ENCODE measurements around the gene HTRA2.
"Not testable (repeated sequence)": the region's sequence is repeated elsewhere in the genome, so short reads cannot be mapped to it uniquely, and the experiment has no call there.

The HTRA2 gene

GRCh38 chr2:74482801-74483674 is 46.7 kb upstream of the HTRA2 start, which contains the start of the genes CCDC142 and TTC31:
TSS of gene CCDC142 (minus strand) at chr2:74482998. CDS start at chr2:74482837, 161 bp downstream.
TSS of gene TTC31 (plus strand) at chr2:74483081. CDS start at chr2:74483096, 15 bp downstream.
- Histone ChIP-seq H3K9ac (ENCODE audit: low read length) (peak within 1 kb of the TSS; percentile 80), H3K36me3 (replicated peaks; ENCODE audit: low read depth, low read length) (peaks cover 3% of the 10 kb centered on the region), H2AFZ (ENCODE audit: low read depth, low read length) (peak within 1 kb of the TSS; percentile 87), H3K4me2 (ENCODE audit: low read length) (peak within 1 kb of the TSS; percentile 98), H4K20me1 (ENCODE audit: insufficient read depth, low read length) (no peaks in the 10 kb centered on the region), H3K9me3 (ENCODE audit: insufficient read depth, low read length) (no peaks in the 10 kb centered on the region), H3K4me1 (ENCODE audit: low read length) (peaks cover 8% of the 10 kb centered on the region), H3K4me3 (ENCODE audit: low read length) (peak within 1 kb of the TSS; percentile 99), H3K27ac (ENCODE audit: low read length) (peak within 1 kb of the TSS; percentile 79), H3K79me2 (ENCODE audit: low read length) (peaks cover 22% of the 10 kb centered on the region), H3K27me3 (ENCODE audit: low read depth, low read length) (no peaks in the 10 kb centered on the region)
- TF ChIP-seq EZH2phosphoT487 (IDR thresholded peaks at IDR 0.05; ENCODE audit: low read depth) = no peak
- TF ChIP-seq, protein P1, sequence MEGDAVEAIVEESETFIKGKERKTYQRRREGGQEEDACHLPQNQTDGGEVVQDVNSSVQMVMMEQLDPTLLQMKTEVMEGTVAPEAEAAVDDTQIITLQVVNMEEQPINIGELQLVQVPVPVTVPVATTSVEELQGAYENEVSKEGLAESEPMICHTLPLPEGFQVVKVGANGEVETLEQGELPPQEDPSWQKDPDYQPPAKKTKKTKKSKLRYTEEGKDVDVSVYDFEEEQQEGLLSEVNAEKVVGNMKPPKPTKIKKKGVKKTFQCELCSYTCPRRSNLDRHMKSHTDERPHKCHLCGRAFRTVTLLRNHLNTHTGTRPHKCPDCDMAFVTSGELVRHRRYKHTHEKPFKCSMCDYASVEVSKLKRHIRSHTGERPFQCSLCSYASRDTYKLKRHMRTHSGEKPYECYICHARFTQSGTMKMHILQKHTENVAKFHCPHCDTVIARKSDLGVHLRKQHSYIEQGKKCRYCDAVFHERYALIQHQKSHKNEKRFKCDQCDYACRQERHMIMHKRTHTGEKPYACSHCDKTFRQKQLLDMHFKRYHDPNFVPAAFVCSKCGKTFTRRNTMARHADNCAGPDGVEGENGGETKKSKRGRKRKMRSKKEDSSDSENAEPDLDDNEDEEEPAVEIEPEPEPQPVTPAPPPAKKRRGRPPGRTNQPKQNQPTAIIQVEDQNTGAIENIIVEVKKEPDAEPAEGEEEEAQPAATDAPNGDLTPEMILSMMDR (IDR thresholded peaks at IDR 0.05; ENCODE audit: low read depth, low read length) = peak; percentile 93

DNA sequence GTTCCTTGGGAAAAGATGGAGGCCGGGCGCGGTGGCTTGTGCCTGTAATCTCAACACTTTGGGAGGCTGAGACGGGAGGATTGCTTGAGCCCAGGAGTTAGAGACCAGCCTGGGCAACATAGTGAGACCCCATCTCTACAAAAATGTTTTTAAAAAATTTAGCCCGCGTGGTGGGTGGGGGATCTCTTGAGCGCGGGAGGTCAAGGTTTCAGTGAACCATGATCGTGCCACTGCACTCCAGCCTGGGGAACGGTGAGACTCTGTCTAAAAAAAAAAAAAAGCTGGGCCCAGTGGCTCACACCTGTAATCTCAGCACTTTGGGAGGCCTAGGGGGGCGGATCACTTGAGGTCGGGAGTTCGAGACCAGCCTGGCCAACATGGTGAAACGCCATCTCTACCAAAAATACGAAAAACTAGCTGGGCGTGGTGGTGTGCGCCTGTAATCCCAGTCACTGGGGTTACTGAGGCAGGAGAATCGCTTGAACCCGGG is 46.0 kb upstream of the HTRA2 start:
- H3K27me3 ChIP-seq (ENCODE audit: low read depth, low read length); H4K20me1 ChIP-seq (ENCODE audit: insufficient read depth, low read length); H3K4me1 ChIP-seq (ENCODE audit: low read length); H3K36me3 ChIP-seq (replicated peaks; ENCODE audit: low read depth, low read length); H3K9me3 ChIP-seq (ENCODE audit: insufficient read depth, low read length): not testable (repeated sequence)
- Histone ChIP-seq H3K9ac (ENCODE audit: low read length) (peak overlapping the region; percentile 80), H3K79me2 (ENCODE audit: low read length) (peaks cover 22% of the 10 kb centered on the region), H2AFZ (ENCODE audit: low read depth, low read length) (0 out of 2 replicates have a peak overlapping the region, but pooled peaks have one; percentile 79), H3K4me3 (ENCODE audit: low read length) (peak overlapping the region; percentile 99), H3K4me2 (ENCODE audit: low read length) (peak overlapping the region; percentile 98), H3K27ac (ENCODE audit: low read length) (peak overlapping the region; percentile 79)

DNA sequence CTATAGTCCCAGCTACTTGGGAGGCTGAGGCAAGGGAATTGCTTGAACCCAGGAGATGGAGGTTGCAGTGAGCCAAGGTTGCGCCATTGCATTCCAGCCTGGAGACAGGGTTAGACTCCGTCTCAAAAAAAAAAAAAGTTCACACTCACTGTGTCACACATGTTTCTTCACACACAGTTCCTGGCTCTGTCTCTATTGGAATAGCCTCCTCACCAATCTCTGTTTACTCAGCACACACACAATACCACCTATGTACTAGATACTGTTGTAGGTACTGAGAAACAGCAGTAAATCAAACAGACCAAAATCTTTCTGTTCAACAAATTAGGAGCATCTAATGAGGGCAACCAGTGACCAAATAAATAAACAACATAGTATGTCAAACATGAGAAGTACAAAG is 43.6 kb upstream of the HTRA2 start:
- no peak for TF ChIP-seq EZH2phosphoT487 (IDR thresholded peaks at IDR 0.05; ENCODE audit: low read depth)
- Histone ChIP-seq H2AFZ (ENCODE audit: low read depth, low read length) (no peak overlapping the region), H3K36me3 (replicated peaks; ENCODE audit: low read depth, low read length) (peaks cover 7% of the 10 kb centered on the region), H3K27ac (ENCODE audit: low read length) (no peak overlapping the region), H3K4me2 (ENCODE audit: low read length) (no peak overlapping the region), H4K20me1 (ENCODE audit: insufficient read depth, low read length) (no peaks in the 10 kb centered on the region), H3K27me3 (ENCODE audit: low read depth, low read length) (no peaks in the 10 kb centered on the region), H3K9ac (ENCODE audit: low read length) (no peak overlapping the region), H3K79me2 (ENCODE audit: low read length) (peaks cover 22% of the 10 kb centered on the region), H3K4me3 (ENCODE audit: low read length) (no peak overlapping the region), H3K9me3 (ENCODE audit: insufficient read depth, low read length) (no peaks in the 10 kb centered on the region), H3K4me1 (ENCODE audit: low read length) (peaks cover 8% of the 10 kb centered on the region)

DNA sequence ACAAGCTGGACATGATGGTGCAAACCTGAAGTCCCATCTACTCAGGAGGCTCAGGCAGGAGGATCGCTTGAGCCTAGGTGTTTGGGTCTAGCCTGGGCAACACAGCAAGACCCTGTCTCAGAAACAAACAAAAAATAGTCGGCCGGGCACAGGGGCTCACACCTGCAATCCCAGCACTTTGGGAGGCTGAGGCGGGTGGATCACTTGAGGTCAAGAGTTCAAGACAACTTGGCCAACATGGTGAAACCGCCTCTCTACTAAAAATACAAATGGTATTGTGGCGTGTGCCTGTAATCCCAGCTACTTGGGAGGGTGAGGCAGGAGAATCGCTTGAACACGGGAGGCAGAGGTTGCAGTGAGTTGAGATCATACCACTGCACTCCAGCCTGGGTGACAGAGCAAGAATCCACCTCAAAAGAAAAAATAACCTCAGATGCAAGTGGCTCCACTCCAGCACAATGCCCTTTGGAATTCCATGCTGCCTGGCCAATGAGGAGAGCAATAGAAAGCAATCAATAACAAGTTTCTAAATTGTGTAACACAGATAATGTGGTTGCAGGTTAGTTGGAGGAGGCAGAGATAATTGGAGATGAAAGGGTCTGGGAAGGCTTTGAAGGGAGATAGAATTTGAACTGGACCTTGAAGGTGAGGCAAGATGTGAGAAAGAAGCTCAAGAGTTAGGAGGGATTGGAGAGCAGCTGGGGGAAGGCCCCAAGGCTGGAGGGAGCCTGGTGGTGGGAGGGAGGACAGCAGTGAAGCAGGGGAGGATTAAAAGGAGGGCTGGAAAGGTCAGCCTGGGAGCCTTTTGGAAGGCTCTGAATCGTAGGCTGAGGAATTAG is 40.9 kb upstream of the HTRA2 start:
- Histone ChIP-seq H3K27me3 (ENCODE audit: low read depth, low read length) (no peaks in the 10 kb centered on the region), H4K20me1 (ENCODE audit: insufficient read depth, low read length) (no peaks in the 10 kb centered on the region), H3K4me1 (ENCODE audit: low read length) (no peaks in the 10 kb centered on the region), H3K9me3 (ENCODE audit: insufficient read depth, low read length) (no peaks in the 10 kb centered on the region), H3K79me2 (ENCODE audit: low read length) (peaks cover 1% of the 10 kb centered on the region; the same call in 1 of the 2 replicates), H3K9ac (ENCODE audit: low read length) (no peak overlapping the region), H2AFZ (ENCODE audit: low read depth, low read length) (no peak overlapping the region), H3K36me3 (replicated peaks; ENCODE audit: low read depth, low read length) (peaks cover 20% of the 10 kb centered on the region), H3K4me3 (ENCODE audit: low read length) (no peak overlapping the region), H3K27ac (ENCODE audit: low read length) (no peak overlapping the region), H3K4me2 (ENCODE audit: low read length) (no peak overlapping the region)
- TF ChIP-seq EZH2phosphoT487 (IDR thresholded peaks at IDR 0.05; ENCODE audit: low read depth) = no peak
- TF ChIP-seq, protein P1 (IDR thresholded peaks at IDR 0.05; ENCODE audit: low read depth, low read length) = no peak
